MM.1S (cell line): ENCODE results near the gene SPPL3.

Source experiments
- DNase-seq: peaks from one replicate; pipeline ENCODE4 v3.0.0-alpha.2; 2015
- H2AFZ ChIP-seq: fragments of 300-600 bp; sonication (generic); 2 replicates; pipeline ENCODE4 v1.6.0; 2016; ENCODE audit warnings: antibody characterized with exemption, low read length
- H3F3A ChIP-seq: fragments of 300-600 bp; sonication (generic); 2 replicates; pipeline ENCODE4 v1.6.1; 2016; ENCODE audit warnings: mild to moderate bottlenecking, antibody characterized with exemption, low read length, moderate library complexity, mixed read lengths; ENCODE audit not compliant: insufficient read depth
- H3K27ac ChIP-seq: fragments of 300-600 bp; sonication (generic); 2 replicates; pipeline ENCODE4 v1.5.1; 2016; ENCODE audit warnings: mild to moderate bottlenecking, low read length
- H3K27me3 ChIP-seq: fragments of 300-600 bp; sonication (generic); replicated peaks from 2 replicates; pipeline ENCODE4 v1.6.0; 2016; ENCODE audit warnings: low read length; ENCODE audit not compliant: insufficient read depth
- H3K36me3 ChIP-seq: fragments of 300-600 bp; sonication (generic); replicated peaks from 2 replicates; pipeline ENCODE4 v1.6.1; 2016; ENCODE audit warnings: mild to moderate bottlenecking, low read length, mixed read lengths; ENCODE audit not compliant: insufficient read depth
- H3K4me1 ChIP-seq: fragments of 300-600 bp; sonication (generic); 2 replicates; pipeline ENCODE4 v1.6.1; 2016; ENCODE audit warnings: low read length, mixed read lengths
- H3K4me2 ChIP-seq: fragments of 300-600 bp; sonication (generic); 2 replicates; pipeline ENCODE4 v1.6.0; 2016; ENCODE audit warnings: low read depth, low read length
- H3K4me3 ChIP-seq: fragments of 300-600 bp; sonication (generic); 2 replicates; pipeline ENCODE4 v1.5.1; 2016; ENCODE audit warnings: low read length, mixed read lengths
- H3K79me2 ChIP-seq: fragments of 300-600 bp; sonication (generic); 2 replicates; pipeline ENCODE4 v1.6.1; 2016; ENCODE audit warnings: mixed run types, low read length, mixed read lengths
- H3K9ac ChIP-seq: fragments of 300-600 bp; sonication (generic); 2 replicates; pipeline ENCODE4 v1.6.1; 2016; ENCODE audit warnings: low read length, mixed read lengths
- H3K9me2 ChIP-seq: fragments of 300-600 bp; sonication (generic); replicated peaks from 2 replicates; pipeline ENCODE4 v1.6.1; 2016; ENCODE audit warnings: mild to moderate bottlenecking, low read length, mixed read lengths; ENCODE audit not compliant: insufficient read depth
- H3K9me3 ChIP-seq: fragments of 300-600 bp; sonication (generic); replicated peaks from 2 replicates; pipeline ENCODE4 v1.6.1; 2016; ENCODE audit warnings: mild to moderate bottlenecking, low read length, mixed read lengths; ENCODE audit not compliant: insufficient read depth
- H4K20me1 ChIP-seq: fragments of 300-600 bp; sonication (generic); 2 replicates; pipeline ENCODE4 v1.6.1; 2016; ENCODE audit warnings: mild to moderate bottlenecking, low read length, moderate library complexity, mixed read lengths; ENCODE audit not compliant: insufficient read depth
- CTCF ChIP-seq: fragments of 300-600 bp; sonication (generic); IDR thresholded peaks from 2 replicates; pipeline ENCODE4 v1.5.1; 2016; ENCODE audit warnings: antibody characterized with exemption, low read length, mixed read lengths
- EZH2 ChIP-seq: fragments of 300-600 bp; sonication (generic); optimal IDR thresholded peaks from 2 replicates; pipeline ENCODE3; 2017; ENCODE audit warnings: low read depth, mild to moderate bottlenecking, antibody characterized with exemption, low read length, mixed read lengths
- EZH2phosphoT487 ChIP-seq: fragments of 300-600 bp; sonication (generic); IDR thresholded peaks from 2 replicates; pipeline ENCODE4 v1.6.1; 2018; ENCODE audit warnings: antibody characterized with exemption, low read length

SPPL3 gene

GRCh38 chr12:120835657-120836056 is 68.5 kb downstream of the SPPL3 start:
- Histone ChIP-seq H3K27ac (peak overlapping the region; percentile 89), H2AFZ (no peak overlapping the region), H3K79me2 (peaks cover 74% of the 10 kb centered on the region), H3K4me2 (peak overlapping the region; percentile 53), H3K9ac (no peak overlapping the region), H3K36me3 (no peaks in the 10 kb centered on the region), H3K9me2 (no peaks in the 10 kb centered on the region), H3K4me1 (peaks cover 49% of the 10 kb centered on the region), H4K20me1 (no peaks in the 10 kb centered on the region), H3K9me3 (no peaks in the 10 kb centered on the region), H3K27me3 (no peaks in the 10 kb centered on the region), H3K4me3 (no peak overlapping the region), H3F3A (peaks cover 28% of the 10 kb centered on the region)
- TF ChIP-seq CTCF (no peak), EZH2 (no peak), EZH2phosphoT487 (no peak)
- DNase-seq, result no peak

GRCh38 chr12:120835304-120835612 is 68.9 kb downstream of the SPPL3 start:
- Histone ChIP-seq H3F3A (peaks cover 28% of the 10 kb centered on the region), H3K9me3 (no peaks in the 10 kb centered on the region), H3K4me2 (peak overlapping the region; percentile 53), H3K4me1 (peaks cover 49% of the 10 kb centered on the region), H2AFZ (no peak overlapping the region), H3K9me2 (no peaks in the 10 kb centered on the region), H3K79me2 (peaks cover 72% of the 10 kb centered on the region), H3K36me3 (no peaks in the 10 kb centered on the region), H4K20me1 (no peaks in the 10 kb centered on the region), H3K9ac (peak overlapping the region; percentile 34; the same call in 1 of the 2 replicates), H3K4me3 (peak overlapping the region; percentile 22; the same call in 1 of the 2 replicates), H3K27me3 (no peaks in the 10 kb centered on the region), H3K27ac (peak overlapping the region; percentile 89)
- TF ChIP-seq EZH2 (no peak), CTCF (no peak), EZH2phosphoT487 (no peak)
- no peak for DNase-seq

GRCh38 chr12:120834489-120835303 is 69.5 kb downstream of the SPPL3 start:
- peaks cover 28% of the 10 kb centered on the region for H3F3A ChIP-seq
- peak overlapping the region; percentile 89 for H3K27ac ChIP-seq
- H3K4me3 ChIP-seq, result peak overlapping the region; percentile 22

More at GRCh38 chr12:120834489-120835303, 69.5 kb downstream of the SPPL3 start:
- H3K79me2 ChIP-seq, result peaks cover 73% of the 10 kb centered on the region
- no peaks in the 10 kb centered on the region for H3K9me3 ChIP-seq
- no peaks in the 10 kb centered on the region for H3K9me2 ChIP-seq
- peak; percentile 29 for DNase-seq
- H3K4me1 ChIP-seq, result peaks cover 50% of the 10 kb centered on the region
- TF ChIP-seq EZH2phosphoT487 (no peak), EZH2 (no peak), CTCF (no peak)
- H3K4me2 ChIP-seq, result peak overlapping the region; percentile 53
- peak overlapping the region; percentile 34; the same call in 1 of the 2 replicates for H3K9ac ChIP-seq
- no peaks in the 10 kb centered on the region for H4K20me1 ChIP-seq
- no peaks in the 10 kb centered on the region for H3K36me3 ChIP-seq
- no peaks in the 10 kb centered on the region for H3K27me3 ChIP-seq
- H2AFZ ChIP-seq, result no peak overlapping the region
